GM18505 (cell line): ENCODE data around the gene ZYG11B.
"Not testable (repeated sequence)": the region's sequence is repeated elsewhere in the genome, so short reads cannot be mapped to it uniquely, and the experiment has no call there.

Experiments
- ATAC-seq: cut with Tn5 transposase; IDR thresholded peaks from one replicate; pipeline ENCODE4 v1.9.1; 2021; ENCODE audit not compliant: unreplicated experiment
- POLR2A ChIP-seq: IDR thresholded peaks from 4 replicates; pipeline ENCODE4 v1.6.1; 2011; ENCODE audit warnings: borderline replicate concordance; ENCODE audit not compliant: insufficient read depth, insufficient read length; ENCODE audit errors: extremely low read depth

Gene ZYG11B

GRCh38 chr1:52733368-52733767 is 7.1 kb downstream of the ZYG11B start:
- no peak for ATAC-seq
- no peak for TF ChIP-seq POLR2A

DNA sequence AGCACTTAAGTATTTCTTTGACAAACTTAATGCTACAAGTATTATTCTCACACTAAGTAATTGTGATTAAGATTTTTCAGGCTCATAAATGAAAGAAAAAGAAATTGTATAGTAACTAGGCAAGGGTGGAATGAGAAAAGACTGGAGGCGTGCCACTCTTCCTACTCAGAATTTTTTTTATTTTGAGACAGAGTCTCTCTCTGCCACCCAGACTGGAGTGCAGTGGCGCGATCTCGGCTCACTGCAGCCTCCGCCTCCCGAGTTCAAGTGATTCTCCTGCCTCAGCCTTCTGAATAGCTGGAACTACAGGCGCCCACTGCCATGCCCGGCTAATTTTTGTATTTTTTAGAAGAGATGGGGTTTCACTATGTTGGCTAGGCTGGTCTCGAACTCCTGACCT is 9.1 kb downstream of the ZYG11B start:
- not testable (repeated sequence) for ATAC-seq

GRCh38 chr1:52738148-52738547 is 11.9 kb downstream of the ZYG11B start:
- ATAC-seq: no peak
- TF ChIP-seq POLR2A: no peak

DNA sequence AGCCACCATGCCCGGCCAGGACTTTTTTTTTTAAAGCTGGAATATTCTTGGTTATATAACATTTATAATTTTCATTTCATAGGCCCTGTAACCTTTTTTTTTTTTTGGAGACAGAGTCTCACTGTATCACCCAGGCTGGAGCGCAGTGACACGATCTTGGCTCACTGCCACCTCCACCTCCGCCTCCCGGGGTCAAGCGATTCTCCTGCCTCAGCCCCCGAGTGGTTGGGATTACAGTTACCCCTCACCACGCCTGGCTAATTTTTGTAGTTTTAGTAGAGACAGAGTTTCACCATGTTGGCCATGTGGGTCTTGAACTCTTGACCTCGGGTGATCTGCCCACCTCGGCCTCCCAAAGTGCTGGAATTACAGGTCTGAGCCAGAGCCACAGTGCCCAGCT is 12.6 kb downstream of the ZYG11B start:
- no peak for ATAC-seq
- TF ChIP-seq POLR2A: no peak

- no peak for TF ChIP-seq POLR2A
- no peak for ATAC-seq
Observed at GRCh38 chr1:52739699-52740467, 13.6 kb downstream of the ZYG11B start.

DNA sequence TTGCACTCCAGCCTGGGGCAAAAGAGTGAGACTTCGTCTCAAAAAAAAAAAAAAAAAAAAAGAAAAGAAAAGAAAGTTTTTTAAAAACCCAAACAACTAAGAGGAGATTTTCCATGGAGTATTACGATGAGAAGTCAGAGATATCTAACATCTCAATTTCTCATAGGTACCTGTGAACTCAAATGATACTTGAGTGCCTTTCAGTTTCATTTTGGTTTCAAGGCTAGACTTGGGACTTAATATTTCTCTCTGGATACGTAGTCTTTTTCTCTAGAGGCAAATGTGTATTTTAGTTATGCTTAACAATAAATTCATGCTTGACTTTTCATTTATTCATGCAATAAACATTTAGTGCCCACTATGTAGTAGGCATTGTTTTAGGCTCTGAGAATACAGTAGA is 15.0 kb downstream of the ZYG11B start:
- ATAC-seq: no peak
- no peak for TF ChIP-seq POLR2A

DNA sequence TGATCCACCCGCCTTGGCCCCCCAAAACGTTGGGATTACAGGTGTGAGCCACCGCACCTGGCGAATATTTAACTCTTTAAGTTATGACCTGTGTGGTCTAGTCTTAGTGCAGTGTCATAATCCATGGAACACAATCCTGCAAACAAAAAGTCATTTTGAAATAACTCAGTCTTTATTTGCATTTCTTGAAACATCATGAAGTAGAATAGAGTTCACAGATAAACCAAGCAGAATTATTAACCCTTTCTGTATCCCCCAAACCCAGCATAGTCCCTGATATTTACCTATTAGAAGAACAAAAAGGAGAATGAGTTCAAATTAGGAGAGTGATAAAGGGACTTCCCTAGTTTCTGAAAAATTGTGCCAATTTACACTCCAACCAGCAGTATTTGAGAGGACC is 19.9 kb downstream of the ZYG11B start:
- TF ChIP-seq POLR2A: no peak
- no peak for ATAC-seq

GRCh38 chr1:52747450-52747849 is 21.2 kb downstream of the ZYG11B start:
- TF ChIP-seq POLR2A: no peak
- ATAC-seq: no peak

DNA sequence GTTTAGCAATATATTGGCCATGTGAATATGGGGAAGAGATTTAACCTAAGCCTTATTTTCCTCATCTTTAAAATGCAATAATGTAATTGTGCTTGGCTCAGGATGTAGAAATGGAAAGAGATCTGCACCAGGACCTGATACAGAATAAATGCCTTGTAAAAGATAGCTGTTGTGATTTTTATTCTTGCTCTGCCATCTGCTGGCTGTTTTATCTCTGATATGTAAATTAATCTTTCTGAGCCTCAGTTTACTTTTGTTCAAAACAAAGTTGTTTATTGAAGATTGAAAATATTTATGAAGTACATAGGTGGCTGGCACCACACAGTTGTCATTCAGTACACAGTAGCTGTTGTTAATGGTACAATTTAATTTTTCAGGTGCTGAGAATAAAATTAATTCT is 21.9 kb downstream of the ZYG11B start:
- TF ChIP-seq POLR2A: no peak
- no peak for ATAC-seq

DNA sequence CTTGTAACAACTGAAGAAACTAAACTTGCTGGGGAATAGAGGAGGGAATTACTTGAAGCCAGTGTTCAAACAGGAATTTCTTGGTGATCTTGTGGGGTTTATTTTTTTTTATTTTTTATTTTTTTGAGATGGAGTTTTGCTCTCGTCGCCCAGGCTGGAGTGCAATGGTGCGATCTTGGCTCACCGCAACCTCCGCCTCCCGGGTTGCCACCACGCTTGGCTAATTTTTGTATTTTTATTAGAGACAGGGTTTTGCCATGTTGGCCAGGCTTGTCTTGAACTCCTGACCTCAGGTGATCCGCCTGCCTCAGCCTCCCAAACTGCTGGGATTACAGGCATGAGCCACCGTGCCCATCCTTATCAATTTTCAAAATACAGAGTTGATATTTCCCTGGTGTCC is 23.2 kb downstream of the ZYG11B start:
- ATAC-seq: not testable (repeated sequence)

DNA sequence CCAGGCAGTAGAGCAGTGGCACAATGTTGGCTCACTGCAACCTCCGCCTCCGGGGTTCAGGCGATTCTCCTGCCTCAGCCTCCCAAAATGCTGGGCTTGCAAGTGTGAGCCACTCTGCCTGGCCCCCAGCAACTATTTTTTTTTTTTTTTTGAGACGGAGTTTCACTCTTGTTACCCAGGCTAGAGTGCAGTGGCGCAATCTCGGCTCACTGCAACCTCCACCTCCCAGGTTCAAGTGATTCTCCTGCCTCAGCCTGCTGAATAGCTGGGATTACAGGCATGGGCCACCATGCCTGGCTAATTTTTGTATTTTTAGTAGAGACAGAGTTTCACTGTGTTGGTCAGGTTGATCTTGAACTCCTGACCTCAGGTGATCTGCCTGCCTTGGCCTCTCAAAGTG is 23.9 kb downstream of the ZYG11B start:
- ATAC-seq: not testable (repeated sequence)

- no peak for ATAC-seq
- TF ChIP-seq POLR2A: no peak
Observed at GRCh38 chr1:52751589-52752483, 25.6 kb downstream of the ZYG11B start.

DNA sequence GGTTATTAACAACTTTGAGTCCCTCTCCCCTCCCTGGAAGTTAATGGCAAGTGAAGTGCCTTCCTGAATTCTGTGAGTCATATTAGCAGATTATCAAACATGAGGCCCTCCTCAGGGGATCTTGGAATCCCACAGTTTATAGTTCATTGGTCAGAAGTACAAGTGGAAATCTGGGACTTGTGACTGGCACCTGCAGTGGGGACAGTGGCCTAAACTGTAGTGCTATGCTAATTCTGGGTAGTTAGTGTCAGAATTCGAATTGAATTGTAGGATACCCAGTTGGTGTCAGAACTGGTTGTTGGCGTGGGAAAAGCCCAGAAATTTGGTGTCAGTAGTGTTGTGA is 26.2 kb downstream of the ZYG11B start:
- ATAC-seq: no peak
- no peak for TF ChIP-seq POLR2A

GRCh38 chr1:52753169-52753568 is 26.9 kb downstream of the ZYG11B start:
- TF ChIP-seq POLR2A: no peak
- no peak for ATAC-seq
